Glutamatergic neuron (in vitro differentiated cells): ENCODE measurements around the gene TMEM176B. TPM values are rescaled to one million over a fixed set of nuclear protein-coding genes. Genes with fewer than 3 reads are reported as not detected.
A peak's percentile ranks its signal among the peaks of the same experiment; 100 is the strongest.
"Not testable (repeated sequence)": the region's sequence is repeated elsewhere in the genome, so short reads cannot be mapped to it uniquely, and the experiment has no call there.

Source experiments
- DNase-seq: peaks from one replicate; pipeline ENCODE4 v3.0.0; 2022
- H3K27ac Mint-ChIP-seq: one replicate; pipeline ENCODE4 v1.8.0; 2020; ENCODE audit warnings: mild to moderate bottlenecking, mixed read lengths, inconsistent platforms; ENCODE audit not compliant: unreplicated experiment
- H3K27me3 Mint-ChIP-seq: one replicate; pipeline ENCODE4 v1.8.0; 2020; ENCODE audit warnings: mild to moderate bottlenecking, moderate library complexity, mixed read lengths, inconsistent platforms; ENCODE audit not compliant: unreplicated experiment
- H3K36me3 Mint-ChIP-seq: one replicate; pipeline ENCODE4 v1.8.0; 2020; ENCODE audit warnings: mild to moderate bottlenecking, mixed read lengths, inconsistent platforms; ENCODE audit not compliant: unreplicated experiment
- H3K4me1 Mint-ChIP-seq: one replicate; pipeline ENCODE4 v1.8.0; 2020; ENCODE audit warnings: mild to moderate bottlenecking, low read depth, mixed read lengths, inconsistent platforms; ENCODE audit not compliant: unreplicated experiment
- H3K4me3 Mint-ChIP-seq: one replicate; pipeline ENCODE4 v1.8.0; 2020; ENCODE audit warnings: mild to moderate bottlenecking, mixed read lengths, inconsistent platforms; ENCODE audit not compliant: unreplicated experiment
- H3K9me3 Mint-ChIP-seq: one replicate; pipeline ENCODE4 v1.8.0; 2020; ENCODE audit warnings: mild to moderate bottlenecking, moderate library complexity, mixed read lengths, inconsistent platforms; ENCODE audit not compliant: unreplicated experiment
- CTCF ChIP-seq: fragments of 200-600 bp; sonication (generic); IDR thresholded peaks from one replicate; pipeline ENCODE4 v1.5.0; 2021; ENCODE audit not compliant: partially characterized antibody, unreplicated experiment
- total RNA-seq: library from RNA; stranded (reverse); fragmentation: NEBNext Ultra II Directional; extraction: Animal tissue kit (Norgen Biotek cat#: 25700); gene quantifications from one replicate; pipeline ENCODE4 v1.2.1, GENCODE V29; 2021; ENCODE audit not compliant: unreplicated experiment

Gene TMEM176B
- total RNA-seq, 1 donor from 2014 or later: 0.44 TPM

- Mint-ChIP-seq H3K4me3 (no peak overlapping the region), H3K4me1 (no peaks in the 10 kb centered on the region), H3K36me3 (no peaks in the 10 kb centered on the region), H3K9me3 (no peaks in the 10 kb centered on the region), H3K27me3 (peaks cover 1% of the 10 kb centered on the region), H3K27ac (no peak overlapping the region)
- DNase-seq: peak; percentile 93
- peak; percentile 91 for TF ChIP-seq CTCF
Measured at GRCh38 chr7:150778738-150779301, 21.3 kb downstream of the TMEM176B start.

GRCh38 chr7:150778014-150778737 lies 22.0 kb downstream of the TMEM176B start:
- TF ChIP-seq CTCF: no peak
- no peak for DNase-seq
- Mint-ChIP-seq H3K4me3 (no peak overlapping the region), H3K9me3 (peaks cover 2% of the 10 kb centered on the region), H3K4me1 (no peaks in the 10 kb centered on the region), H3K36me3 (no peaks in the 10 kb centered on the region), H3K27me3 (peaks cover 1% of the 10 kb centered on the region), H3K27ac (no peak overlapping the region)

- H3K4me3 Mint-ChIP-seq, H3K36me3 Mint-ChIP-seq, H3K9me3 Mint-ChIP-seq, H3K27ac Mint-ChIP-seq, H3K4me1 Mint-ChIP-seq, H3K27me3 Mint-ChIP-seq, DNase-seq: not testable (repeated sequence)
Measured at GRCh38 chr7:150774131-150774530, 26.0 kb downstream of the TMEM176B start.

- H3K36me3 Mint-ChIP-seq: no peaks in the 10 kb centered on the region
- no peak overlapping the region for H3K4me3 Mint-ChIP-seq
- H3K27ac Mint-ChIP-seq: no peak overlapping the region
- no peaks in the 10 kb centered on the region for H3K4me1 Mint-ChIP-seq
- peaks cover 2% of the 10 kb centered on the region for H3K9me3 Mint-ChIP-seq
- peaks cover 1% of the 10 kb centered on the region for H3K27me3 Mint-ChIP-seq
- no peak for TF ChIP-seq CTCF
- DNase-seq: no peak
Measured at GRCh38 chr7:150769768-150770167, 30.4 kb downstream of the TMEM176B start.

GRCh38 chr7:150766334-150766709 lies 33.8 kb downstream of the TMEM176B start:
- no peak for TF ChIP-seq CTCF
- Mint-ChIP-seq H3K4me3 (no peak overlapping the region), H3K27me3 (peaks cover 1% of the 10 kb centered on the region), H3K36me3 (no peaks in the 10 kb centered on the region), H3K27ac (no peak overlapping the region), H3K9me3 (no peaks in the 10 kb centered on the region), H3K4me1 (no peaks in the 10 kb centered on the region)
- DNase-seq: no peak
